CD4-positive, alpha-beta T cell treated with Interleukin-4 for 4 hours (primary cell): Measurements from ENCODE around the gene RPH3AL.
"Not testable (repeated sequence)": the region's sequence is repeated elsewhere in the genome, so short reads cannot be mapped to it uniquely, and the experiment has no call there.

Source experiments
- DNase-seq: peaks from one replicate; pipeline ENCODE4 v3.0.0-alpha.2; 2020

Gene RPH3AL

GRCh38 chr17:280216-280615 is 72.4 kb downstream of the RPH3AL start:
- DNase-seq, result no peak

DNA sequence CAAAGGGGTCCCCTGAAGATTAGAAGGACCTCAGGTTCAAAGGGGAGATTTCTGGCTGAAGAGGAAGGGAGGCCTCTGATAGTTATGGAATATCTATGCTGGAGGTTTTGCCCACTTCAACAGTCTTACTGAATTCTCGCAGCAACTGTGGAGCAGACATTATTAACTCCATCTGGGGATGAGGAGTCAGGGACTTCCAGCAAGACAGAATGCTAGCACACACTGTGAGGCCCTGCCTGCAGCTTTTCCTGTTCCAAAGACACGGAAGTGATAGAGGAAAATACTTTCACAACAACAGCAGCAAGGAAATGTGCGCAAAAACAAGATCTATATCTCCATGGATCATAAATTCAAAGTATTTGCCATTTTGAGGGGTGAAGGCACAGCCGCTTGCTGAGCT is 72.8 kb downstream of the RPH3AL start:
- DNase-seq, result no peak

DNA sequence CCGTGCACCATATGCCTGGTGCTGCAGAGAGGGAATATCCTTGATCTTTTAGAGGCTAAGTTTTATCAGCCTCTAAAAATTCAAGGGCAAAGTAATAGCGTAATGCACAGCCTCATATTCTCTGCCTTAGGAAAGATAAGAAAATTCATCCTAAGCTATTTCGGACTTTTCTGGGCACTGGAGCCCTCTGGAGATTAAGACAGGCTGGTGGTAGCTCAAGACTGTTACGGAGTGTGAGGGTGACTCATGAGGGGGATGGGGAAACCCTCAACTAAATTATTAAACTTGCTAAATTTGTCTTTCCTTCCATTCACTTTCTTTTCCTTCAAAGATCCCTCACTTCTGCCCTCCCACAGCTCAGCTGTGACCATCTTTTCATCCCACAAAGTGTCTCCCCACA is 73.3 kb downstream of the RPH3AL start:
- no peak for DNase-seq

DNA sequence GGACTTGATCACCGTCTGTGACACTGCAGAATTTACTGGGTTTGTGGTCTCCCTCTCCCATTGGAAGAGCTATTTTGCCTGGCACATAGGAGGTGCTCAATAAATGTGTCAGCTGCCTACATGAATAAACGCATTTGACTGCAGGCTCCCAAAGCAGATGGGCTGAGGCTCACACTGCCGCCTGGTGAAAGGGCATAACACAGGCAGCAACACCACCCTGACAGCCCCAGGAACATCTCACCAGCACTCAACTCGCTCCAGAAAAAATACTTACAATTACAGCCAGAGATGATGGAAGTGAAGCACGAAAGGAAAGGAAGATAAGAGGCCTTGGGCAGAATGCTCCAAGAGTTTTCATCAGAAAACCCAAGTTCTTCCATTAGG is 73.9 kb downstream of the RPH3AL start:
- no peak for DNase-seq

- no peak for DNase-seq
These were observed 74.4 kb downstream of the RPH3AL start for GRCh38 chr17:278055-278675.

GRCh38 chr17:274902-275301 is 77.7 kb downstream of the RPH3AL start:
- no peak for DNase-seq

- DNase-seq, result no peak
These were observed 78.4 kb downstream of the RPH3AL start for GRCh38 chr17:273981-274832.

- DNase-seq, result not testable (repeated sequence)
These were observed 79.8 kb downstream of the RPH3AL start for GRCh38 chr17:272856-273255.

- DNase-seq, result not testable (repeated sequence)
These were observed 80.5 kb downstream of the RPH3AL start for GRCh38 chr17:271928-272623.

GRCh38 chr17:269616-270514 is 82.7 kb downstream of the RPH3AL start:
- no peak for DNase-seq

DNA sequence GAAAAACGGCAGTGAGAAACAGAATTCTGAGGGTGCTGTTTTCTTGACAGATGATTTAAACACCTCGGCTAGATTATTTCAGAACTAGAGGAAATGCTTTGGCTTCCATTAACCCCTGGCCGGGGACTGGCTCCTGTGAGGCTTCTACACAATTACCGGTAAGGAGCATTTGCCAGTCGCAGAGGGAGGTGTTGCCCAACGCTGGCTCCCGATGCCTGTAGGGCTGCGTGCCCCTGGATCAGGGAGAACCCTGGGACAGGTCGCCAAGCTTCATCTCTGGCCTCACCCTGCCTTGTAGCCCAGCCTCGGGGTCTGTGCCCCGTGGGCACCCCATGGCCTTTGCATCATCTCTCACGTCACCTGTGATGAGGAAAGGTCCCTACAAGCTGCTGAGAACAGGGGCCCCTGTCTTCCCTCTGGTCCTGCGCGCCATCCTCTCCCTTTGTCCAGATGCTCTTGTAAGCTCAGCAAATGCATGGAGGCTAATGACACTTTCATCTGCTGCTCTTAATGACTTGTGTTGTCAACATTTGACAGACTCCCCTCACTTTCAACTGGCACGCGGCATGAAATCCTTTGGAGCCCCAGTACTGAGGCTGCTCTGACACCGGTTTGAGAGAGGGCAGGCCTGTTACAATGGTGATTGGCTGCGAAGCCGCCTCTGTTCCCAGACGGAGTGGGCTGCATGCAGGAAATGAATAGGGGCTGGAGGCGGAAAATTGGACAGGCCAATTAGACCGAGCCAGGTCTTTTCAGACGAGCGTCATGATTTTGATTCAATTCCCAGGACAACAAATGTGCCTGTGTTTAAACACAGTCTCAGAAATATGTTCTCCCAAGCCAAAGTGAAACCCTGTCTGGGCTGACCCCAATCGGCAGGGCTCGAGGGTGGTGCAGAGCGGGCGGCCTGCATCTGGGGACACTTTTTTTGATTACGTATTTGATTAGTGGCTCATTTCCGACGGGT is 85.6 kb downstream of the RPH3AL start:
- DNase-seq, result no peak

DNA sequence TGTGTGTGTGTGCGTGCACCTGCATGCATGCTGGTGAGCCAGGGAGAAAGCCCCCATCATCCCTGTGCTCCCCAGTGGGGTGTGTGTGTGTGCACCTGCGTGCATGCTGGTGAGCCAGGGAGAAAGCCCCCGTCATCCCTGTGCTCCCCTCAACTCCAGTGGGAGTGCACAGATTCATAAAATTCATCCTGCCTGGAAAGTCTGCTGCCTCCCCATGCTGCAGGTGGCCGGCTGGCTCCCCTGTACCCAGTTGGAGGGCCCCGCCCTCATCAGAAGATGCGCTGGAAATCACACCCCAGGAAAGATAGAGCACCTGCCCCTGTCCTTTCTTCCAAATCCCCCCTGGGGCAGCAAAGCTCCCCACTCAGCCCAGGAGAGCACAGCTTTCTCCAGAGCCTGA is 86.4 kb downstream of the RPH3AL start:
- DNase-seq, result no peak

DNA sequence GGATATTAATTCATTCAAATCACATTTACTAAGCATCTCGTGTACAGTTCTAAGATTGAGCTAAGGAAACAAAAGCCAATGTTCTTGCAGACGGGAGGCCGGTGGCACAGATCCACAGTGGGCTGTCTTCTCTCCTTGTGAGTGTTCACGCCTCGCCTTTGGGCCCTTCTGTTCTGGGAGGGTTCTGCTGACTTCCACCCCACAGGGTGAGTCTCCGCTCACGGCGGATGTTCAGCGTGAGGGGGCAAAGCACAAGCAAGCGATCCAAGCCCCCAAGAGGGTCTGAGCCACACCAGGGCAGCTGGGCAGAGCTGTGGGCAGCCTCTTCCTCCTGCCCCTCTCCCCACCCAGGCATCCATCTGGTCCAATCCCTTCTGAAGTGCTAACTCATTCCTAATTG is 86.9 kb downstream of the RPH3AL start:
- no peak for DNase-seq

- DNase-seq, result no peak
These were observed 88.8 kb downstream of the RPH3AL start for GRCh38 chr17:263773-264172.

- no peak for DNase-seq
These were observed 89.3 kb downstream of the RPH3AL start for GRCh38 chr17:263271-263670.

GRCh38 chr17:261635-262034 is 91.0 kb downstream of the RPH3AL start:
- DNase-seq, result no peak

- DNase-seq, result no peak
These were observed 91.7 kb downstream of the RPH3AL start for GRCh38 chr17:260944-261343.

DNA sequence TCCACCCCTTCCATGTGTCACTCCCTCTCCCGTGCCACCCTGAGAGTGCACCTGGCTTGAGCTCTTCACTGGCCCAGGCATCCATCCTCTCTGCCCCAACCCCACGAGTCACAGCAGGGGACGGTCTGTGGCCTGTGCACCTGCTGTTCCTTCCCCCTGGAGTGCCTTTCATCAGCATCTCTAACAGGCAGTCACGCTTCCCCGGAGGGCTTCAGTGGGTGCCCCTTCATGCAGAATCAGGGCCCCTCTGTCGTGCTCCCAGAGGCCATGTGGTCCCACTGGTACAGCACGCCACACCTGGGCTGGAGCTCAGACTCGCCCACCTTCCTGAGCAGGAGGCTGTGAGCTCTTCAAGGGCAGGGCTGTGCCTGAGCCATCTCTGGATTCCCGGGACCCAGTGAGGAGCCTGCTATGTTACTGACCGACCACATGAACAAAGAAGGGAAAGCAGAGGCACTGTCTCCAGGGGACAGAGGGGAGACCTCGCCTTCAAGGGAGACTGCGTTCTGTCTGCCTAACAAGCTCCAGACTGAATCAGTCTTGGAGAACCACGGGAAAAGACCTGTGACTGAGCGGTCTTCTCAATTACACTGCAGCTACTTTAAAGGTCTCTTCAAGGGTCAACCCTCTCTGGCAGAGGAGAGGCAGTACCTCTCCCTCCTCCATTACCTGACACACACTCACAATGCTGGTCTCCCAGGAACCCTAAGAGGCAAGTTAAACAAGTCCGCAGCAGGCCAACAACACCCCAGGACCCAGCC is 92.4 kb downstream of the RPH3AL start:
- no peak for DNase-seq

DNA sequence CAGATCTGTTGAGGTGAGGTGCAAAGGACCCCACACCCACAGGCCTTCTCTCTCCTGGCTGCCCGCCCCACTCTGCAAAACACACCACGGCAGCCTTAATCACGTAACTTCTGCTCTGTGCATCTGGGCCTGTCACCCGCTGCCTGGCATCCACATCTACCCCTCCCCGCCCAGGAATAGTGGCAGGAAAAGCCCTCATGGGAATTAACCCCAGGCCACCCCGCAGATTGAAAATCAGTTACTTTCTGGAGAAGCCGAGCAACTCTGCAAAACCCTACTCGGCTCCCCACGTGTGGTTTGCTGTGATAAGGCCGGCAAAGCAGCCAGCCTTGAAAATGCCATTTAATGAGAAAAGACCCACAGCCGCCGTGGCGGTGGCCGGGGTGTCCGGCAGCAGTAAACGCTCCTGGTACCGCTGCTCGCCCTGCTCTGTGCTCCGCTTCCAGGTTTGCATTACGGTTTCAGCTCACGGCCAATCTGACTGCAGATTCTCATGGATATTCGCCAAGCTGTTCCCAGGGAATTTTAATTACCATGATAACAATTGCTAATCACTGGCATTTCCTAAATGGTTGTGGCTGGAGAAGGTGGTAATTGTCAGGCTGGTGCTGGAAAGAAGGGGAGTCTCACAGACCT is 93.1 kb downstream of the RPH3AL start:
- no peak for DNase-seq

DNA sequence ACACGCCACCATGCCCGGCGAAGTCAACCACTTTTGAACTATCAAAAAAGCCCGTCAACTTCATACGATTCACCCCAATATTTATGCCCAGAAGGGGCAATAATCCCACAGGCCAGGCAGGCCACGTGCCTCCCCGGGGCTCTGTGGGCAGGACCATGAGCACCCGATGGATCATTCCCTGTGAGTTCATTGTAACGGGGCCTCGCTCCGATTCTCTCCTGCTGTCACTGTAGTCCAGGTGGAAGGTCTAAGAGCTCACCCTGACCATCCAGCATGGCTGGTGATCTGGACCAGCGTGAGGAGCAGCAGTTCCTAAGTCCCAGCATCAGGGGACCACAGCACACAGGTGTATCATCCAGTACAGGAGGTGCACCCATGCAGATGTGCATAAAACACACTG is 93.7 kb downstream of the RPH3AL start:
- no peak for DNase-seq
